HCT116 (cell line): ENCODE results near the gene EVA1A.

Source experiments
- EZH2 ChIP-seq: fragments of 200-600 bp; sonication (generic); IDR thresholded peaks from 2 replicates; pipeline ENCODE4 v1.6.1; 2017; ENCODE audit warnings: antibody characterized with exemption, mixed run types
- EZH2phosphoT487 ChIP-seq: fragments of 200-600 bp; IDR thresholded peaks from 2 replicates; pipeline ENCODE4 v1.6.1; 2018; ENCODE audit warnings: antibody characterized with exemption, borderline replicate concordance
- POLR2A ChIP-seq: IDR thresholded peaks from 2 replicates; pipeline ENCODE4 v1.7.0; 2011; ENCODE audit warnings: borderline replicate concordance; ENCODE audit not compliant: insufficient read depth, insufficient read length; ENCODE audit errors: extremely low read depth
- POLR2AphosphoS5 ChIP-seq: IDR thresholded peaks from 2 replicates; pipeline ENCODE4 v1.6.1; 2011; ENCODE audit warnings: mild to moderate bottlenecking, low read depth, low read length, moderate library complexity
- SP1 ChIP-seq: IDR thresholded peaks from 2 replicates; pipeline ENCODE4 v1.6.1; 2012; ENCODE audit warnings: low read depth
- TCF7L2 ChIP-seq: IDR thresholded peaks from 2 replicates; pipeline ENCODE4 v1.7.0; 2011; ENCODE audit warnings: borderline replicate concordance, inconsistent platforms; ENCODE audit not compliant: insufficient read depth, insufficient read length; ENCODE audit errors: extremely low read depth
- ZFX ChIP-seq: fragments of 450-650 bp; IDR thresholded peaks from 2 replicates; pipeline ENCODE4 v1.6.1; 2017
- TF ChIP-seq, protein P1 (sequence below), 3 experiments: fragments of 200-600 bp in 1 of 3; sonication (generic) in 1 of 3; IDR thresholded peaks in 2 of 3; conservative IDR thresholded peaks in 1 of 3; 2 replicates each; pipeline ENCODE4 v1.5.1; 2012 to 2017; ENCODE audit warnings: low read depth in 2 of 3, low read length in 2 of 3, antibody characterized with exemption in 1 of 3, borderline replicate concordance in 1 of 3, control low read depth in 1 of 3, mild to moderate bottlenecking in 1 of 3, mixed read lengths in 1 of 3, mixed run types in 1 of 3, moderate library complexity in 1 of 3; ENCODE audit not compliant: insufficient read depth in 1 of 3
- TF ChIP-seq, protein P2 (sequence below): IDR thresholded peaks from 2 replicates; pipeline ENCODE4 v1.6.1; 2012
- TF ChIP-seq, protein P3 (sequence below): IDR thresholded peaks from 2 replicates; pipeline ENCODE4 v1.6.1; 2012; ENCODE audit warnings: low read depth

DNA sequence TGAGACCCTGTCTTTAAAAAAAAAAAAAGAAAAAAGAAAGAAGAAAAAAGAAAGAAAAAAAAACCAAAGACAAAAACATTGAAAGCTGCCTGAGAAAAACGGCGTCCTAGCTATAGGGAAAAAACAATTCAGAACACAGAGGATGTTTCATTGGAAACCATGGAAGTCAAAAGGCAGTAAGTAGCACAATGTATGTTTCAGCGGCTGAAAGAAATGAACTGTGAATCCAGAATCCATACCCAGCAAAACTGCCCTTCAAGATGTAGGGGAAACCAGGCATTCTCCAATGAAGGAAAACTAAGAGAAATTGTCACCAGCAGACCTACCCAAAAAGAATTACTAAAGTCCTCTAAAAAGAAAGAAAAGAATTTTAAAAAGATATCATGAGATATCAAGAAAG lies 27.6 kb downstream of the EVA1A start:
- TF ChIP-seq EZH2 (no peak), SP1 (no peak), TCF7L2 (no peak), POLR2A (no peak), EZH2phosphoT487 (no peak), POLR2AphosphoS5 (no peak), ZFX (no peak)
- TF ChIP-seq, protein P1, sequence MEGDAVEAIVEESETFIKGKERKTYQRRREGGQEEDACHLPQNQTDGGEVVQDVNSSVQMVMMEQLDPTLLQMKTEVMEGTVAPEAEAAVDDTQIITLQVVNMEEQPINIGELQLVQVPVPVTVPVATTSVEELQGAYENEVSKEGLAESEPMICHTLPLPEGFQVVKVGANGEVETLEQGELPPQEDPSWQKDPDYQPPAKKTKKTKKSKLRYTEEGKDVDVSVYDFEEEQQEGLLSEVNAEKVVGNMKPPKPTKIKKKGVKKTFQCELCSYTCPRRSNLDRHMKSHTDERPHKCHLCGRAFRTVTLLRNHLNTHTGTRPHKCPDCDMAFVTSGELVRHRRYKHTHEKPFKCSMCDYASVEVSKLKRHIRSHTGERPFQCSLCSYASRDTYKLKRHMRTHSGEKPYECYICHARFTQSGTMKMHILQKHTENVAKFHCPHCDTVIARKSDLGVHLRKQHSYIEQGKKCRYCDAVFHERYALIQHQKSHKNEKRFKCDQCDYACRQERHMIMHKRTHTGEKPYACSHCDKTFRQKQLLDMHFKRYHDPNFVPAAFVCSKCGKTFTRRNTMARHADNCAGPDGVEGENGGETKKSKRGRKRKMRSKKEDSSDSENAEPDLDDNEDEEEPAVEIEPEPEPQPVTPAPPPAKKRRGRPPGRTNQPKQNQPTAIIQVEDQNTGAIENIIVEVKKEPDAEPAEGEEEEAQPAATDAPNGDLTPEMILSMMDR (IDR thresholded peaks at IDR 0.05 in 2 of 3, conservative IDR thresholded peaks at IDR 0.05 in 1 of 3; ENCODE audit: borderline replicate concordance in 1 of 3, insufficient read depth in 1 of 3, low read depth in 2 of 3, low read length in 2 of 3), result no peak
- TF ChIP-seq, protein P2, sequence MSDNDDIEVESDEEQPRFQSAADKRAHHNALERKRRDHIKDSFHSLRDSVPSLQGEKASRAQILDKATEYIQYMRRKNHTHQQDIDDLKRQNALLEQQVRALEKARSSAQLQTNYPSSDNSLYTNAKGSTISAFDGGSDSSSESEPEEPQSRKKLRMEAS, result no peak
- TF ChIP-seq, protein P3, sequence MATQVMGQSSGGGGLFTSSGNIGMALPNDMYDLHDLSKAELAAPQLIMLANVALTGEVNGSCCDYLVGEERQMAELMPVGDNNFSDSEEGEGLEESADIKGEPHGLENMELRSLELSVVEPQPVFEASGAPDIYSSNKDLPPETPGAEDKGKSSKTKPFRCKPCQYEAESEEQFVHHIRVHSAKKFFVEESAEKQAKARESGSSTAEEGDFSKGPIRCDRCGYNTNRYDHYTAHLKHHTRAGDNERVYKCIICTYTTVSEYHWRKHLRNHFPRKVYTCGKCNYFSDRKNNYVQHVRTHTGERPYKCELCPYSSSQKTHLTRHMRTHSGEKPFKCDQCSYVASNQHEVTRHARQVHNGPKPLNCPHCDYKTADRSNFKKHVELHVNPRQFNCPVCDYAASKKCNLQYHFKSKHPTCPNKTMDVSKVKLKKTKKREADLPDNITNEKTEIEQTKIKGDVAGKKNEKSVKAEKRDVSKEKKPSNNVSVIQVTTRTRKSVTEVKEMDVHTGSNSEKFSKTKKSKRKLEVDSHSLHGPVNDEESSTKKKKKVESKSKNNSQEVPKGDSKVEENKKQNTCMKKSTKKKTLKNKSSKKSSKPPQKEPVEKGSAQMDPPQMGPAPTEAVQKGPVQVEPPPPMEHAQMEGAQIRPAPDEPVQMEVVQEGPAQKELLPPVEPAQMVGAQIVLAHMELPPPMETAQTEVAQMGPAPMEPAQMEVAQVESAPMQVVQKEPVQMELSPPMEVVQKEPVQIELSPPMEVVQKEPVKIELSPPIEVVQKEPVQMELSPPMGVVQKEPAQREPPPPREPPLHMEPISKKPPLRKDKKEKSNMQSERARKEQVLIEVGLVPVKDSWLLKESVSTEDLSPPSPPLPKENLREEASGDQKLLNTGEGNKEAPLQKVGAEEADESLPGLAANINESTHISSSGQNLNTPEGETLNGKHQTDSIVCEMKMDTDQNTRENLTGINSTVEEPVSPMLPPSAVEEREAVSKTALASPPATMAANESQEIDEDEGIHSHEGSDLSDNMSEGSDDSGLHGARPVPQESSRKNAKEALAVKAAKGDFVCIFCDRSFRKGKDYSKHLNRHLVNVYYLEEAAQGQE, result no peak
